Measurements from ENCODE around the gene TM9SF1. TPM values are rescaled to one million over a fixed set of nuclear protein-coding genes. Genes with fewer than 3 reads are reported as not detected.

Gene TM9SF1
- total and polyA plus RNA-seq, 10 donors, result 4.7 to 53.6 (median 34.5) TPM

DNA sequence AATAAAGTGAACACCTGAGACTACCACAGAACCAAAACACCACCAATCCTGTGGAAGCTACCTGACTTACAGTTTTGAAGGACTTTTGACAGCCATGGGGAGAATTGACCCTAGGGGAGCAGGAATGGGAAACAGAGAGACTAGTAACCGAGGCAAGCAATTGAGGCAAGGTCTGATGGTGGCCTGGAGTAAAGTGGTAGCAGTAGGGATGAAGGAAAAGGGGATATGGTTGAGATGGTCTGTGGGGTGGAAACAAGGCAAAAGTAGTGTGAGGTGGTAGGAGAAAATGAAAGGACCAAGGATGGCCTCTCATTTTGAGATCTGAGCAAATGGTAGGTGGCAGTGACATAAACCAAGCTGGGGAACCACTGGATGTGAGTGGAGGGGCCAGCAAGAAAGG, 38.4 kb downstream of the TM9SF1 start:
- Histone ChIP-seq H3K36me3 (peaks cover 0 to 91% (median 82%) of the 10 kb centered on the region in 6 donors), H3K4me1 (peaks cover 8 to 61% (median 33%) of the 10 kb centered on the region in 6 donors), H3K27me3 (replicated peaks in 1 of 7) (no peaks in the 10 kb centered on the region), H3K4me3 (no peak overlapping the region), H3K9me3 (no peaks in the 10 kb centered on the region), H3K27ac (peak overlapping the region in 7 of 8 donors; percentile 21 to 84 (median 69))
- TF ChIP-seq POLR2AphosphoS5 (IDR thresholded peaks at IDR 0.05) (no peak), POLR2A (IDR thresholded peaks at IDR 0.05) (no peak)
- TF ChIP-seq, protein P1, sequence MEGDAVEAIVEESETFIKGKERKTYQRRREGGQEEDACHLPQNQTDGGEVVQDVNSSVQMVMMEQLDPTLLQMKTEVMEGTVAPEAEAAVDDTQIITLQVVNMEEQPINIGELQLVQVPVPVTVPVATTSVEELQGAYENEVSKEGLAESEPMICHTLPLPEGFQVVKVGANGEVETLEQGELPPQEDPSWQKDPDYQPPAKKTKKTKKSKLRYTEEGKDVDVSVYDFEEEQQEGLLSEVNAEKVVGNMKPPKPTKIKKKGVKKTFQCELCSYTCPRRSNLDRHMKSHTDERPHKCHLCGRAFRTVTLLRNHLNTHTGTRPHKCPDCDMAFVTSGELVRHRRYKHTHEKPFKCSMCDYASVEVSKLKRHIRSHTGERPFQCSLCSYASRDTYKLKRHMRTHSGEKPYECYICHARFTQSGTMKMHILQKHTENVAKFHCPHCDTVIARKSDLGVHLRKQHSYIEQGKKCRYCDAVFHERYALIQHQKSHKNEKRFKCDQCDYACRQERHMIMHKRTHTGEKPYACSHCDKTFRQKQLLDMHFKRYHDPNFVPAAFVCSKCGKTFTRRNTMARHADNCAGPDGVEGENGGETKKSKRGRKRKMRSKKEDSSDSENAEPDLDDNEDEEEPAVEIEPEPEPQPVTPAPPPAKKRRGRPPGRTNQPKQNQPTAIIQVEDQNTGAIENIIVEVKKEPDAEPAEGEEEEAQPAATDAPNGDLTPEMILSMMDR (IDR thresholded peaks at IDR 0.05 in 8 of 11, conservative IDR thresholded peaks at IDR 0.05 in 3 of 11), result no peak
- no peak for DNase-seq
- intact Hi-C loops (cut with DNase I; ENCODE audit: low total_unique reads), result no loop called here
- 86 to 93% (median 87%) methylated on average over 1 of the region's 1 CpG for WGBS, 5 donors

DNA sequence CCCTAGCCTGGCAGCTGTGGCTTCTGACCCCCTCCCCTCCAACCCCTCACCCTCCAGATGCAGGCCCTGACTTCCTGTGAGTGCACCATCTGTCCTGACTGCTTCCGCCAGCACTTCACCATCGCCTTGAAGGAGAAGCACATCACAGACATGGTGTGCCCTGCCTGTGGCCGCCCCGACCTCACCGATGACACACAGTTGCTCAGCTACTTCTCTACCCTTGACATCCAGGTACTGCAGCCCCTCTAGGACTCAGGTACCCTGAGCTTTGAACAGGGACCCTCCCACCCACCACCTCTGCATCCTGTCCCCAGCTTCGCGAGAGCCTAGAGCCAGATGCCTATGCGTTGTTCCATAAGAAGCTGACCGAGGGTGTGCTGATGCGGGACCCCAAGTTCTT, 40.1 kb downstream of the TM9SF1 start:
- peaks cover 6 to 100% (median 93%) of the 10 kb centered on the region in 6 donors for H3K36me3 ChIP-seq
- no peaks in the 10 kb centered on the region for H3K9me3 ChIP-seq
- H3K27ac ChIP-seq, result peak overlapping the region in 6 of 8 donors; percentile 64 to 84 (median 69)
- peak; percentile 54 for DNase-seq
- TF ChIP-seq POLR2AphosphoS5 (IDR thresholded peaks at IDR 0.05) (peak in 2 of 3 donors; percentile 22 to 35), POLR2A (IDR thresholded peaks at IDR 0.05) (no peak)
- WGBS, 5 donors, result 89 to 93% (median 91%) methylated on average over 10 of the region's 10 CpGs
- H3K27me3 ChIP-seq (replicated peaks in 1 of 7), result no peaks in the 10 kb centered on the region
- H3K4me1 ChIP-seq, result peaks cover 0 to 65% (median 31%) of the 10 kb centered on the region in 6 donors
- intact Hi-C loops (cut with DNase I; ENCODE audit: low total_unique reads), result no loop called here
- H3K4me3 ChIP-seq, result no peak overlapping the region

DNA sequence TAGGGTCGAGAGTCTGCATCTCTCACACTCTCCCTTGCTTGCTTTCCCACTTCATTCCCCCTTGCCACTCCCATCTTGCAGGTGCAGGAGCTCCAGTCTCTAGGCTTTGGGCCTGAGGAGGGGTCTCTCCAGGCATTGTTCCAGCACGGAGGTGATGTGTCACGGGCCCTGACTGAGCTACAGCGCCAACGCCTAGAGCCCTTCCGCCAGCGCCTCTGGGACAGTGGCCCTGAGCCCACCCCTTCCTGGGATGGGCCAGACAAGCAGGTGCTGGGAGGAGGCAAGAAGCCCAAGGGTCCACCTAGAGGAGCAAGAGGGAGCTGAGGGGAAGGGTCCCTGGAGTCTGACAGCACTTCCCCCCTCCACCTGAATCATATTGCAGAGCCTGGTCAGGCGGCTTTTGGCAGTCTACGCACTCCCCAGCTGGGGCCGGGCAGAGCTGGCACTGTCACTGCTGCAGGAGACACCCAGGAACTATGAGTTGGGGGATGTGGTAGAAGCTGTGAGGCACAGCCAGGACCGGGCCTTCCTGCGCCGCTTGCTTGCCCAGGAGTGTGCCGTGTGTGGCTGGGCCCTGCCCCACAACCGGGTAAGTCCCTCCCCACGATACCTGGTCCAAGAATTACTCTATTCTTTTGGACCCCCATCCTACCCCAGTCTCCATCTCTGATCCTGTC, 43.7 kb downstream of the TM9SF1 start:
- no peak overlapping the region for H3K4me3 ChIP-seq
- H3K9me3 ChIP-seq, result no peaks in the 10 kb centered on the region
- TF ChIP-seq, protein P1 (IDR thresholded peaks at IDR 0.05 in 8 of 11, conservative IDR thresholded peaks at IDR 0.05 in 3 of 11), result no peak
- peak in 1 of 3 donors; percentile 27 for TF ChIP-seq POLR2AphosphoS5 (IDR thresholded peaks at IDR 0.05)
- no peak for TF ChIP-seq POLR2A (IDR thresholded peaks at IDR 0.05)
- intact Hi-C loops (cut with DNase I; ENCODE audit: low total_unique reads), result no loop called here
- H3K36me3 ChIP-seq, result peaks cover 9 to 84% (median 80%) of the 10 kb centered on the region in 6 donors
- H3K27ac ChIP-seq, result peak overlapping the region in 1 of 8 donors; percentile 18
- no peaks in the 10 kb centered on the region for H3K27me3 ChIP-seq (replicated peaks in 1 of 7)
- DNase-seq, result no peak
- 87 to 96% (median 93%) methylated on average over 11 to 16 of the region's 16 CpGs for WGBS, 5 donors
- H3K4me1 ChIP-seq, result peaks cover 9 to 62% (median 36%) of the 10 kb centered on the region in 6 donors

DNA sequence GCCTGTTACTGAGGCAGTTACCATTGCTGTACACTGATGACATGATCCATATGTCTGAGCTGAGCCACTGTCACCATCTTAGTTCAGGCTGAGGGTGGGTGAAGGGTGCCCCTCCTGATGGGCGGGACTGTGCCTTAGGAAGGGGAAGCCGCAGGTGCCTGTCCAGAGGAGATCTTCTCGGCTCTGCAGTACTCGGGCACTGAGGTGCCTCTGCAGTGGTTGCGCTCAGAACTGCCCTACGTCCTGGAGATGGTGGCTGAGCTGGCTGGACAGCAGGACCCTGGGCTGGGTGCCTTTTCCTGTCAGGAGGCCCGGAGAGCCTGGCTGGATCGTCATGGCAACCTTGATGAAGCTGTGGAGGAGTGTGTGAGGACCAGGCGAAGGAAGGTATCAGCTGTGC, 44.2 kb downstream of the TM9SF1 start:
- Histone ChIP-seq H3K4me3 (no peak overlapping the region), H3K27ac (peak overlapping the region in 2 of 8 donors; percentile 18 to 36), H3K9me3 (no peaks in the 10 kb centered on the region), H3K36me3 (peaks cover 9 to 78% (median 74%) of the 10 kb centered on the region in 6 donors), H3K27me3 (replicated peaks in 1 of 7) (no peaks in the 10 kb centered on the region), H3K4me1 (peaks cover 9 to 61% (median 37%) of the 10 kb centered on the region in 6 donors)
- intact Hi-C loops (cut with DNase I; ENCODE audit: low total_unique reads), result no loop called here
- DNase-seq, result no peak
- WGBS, 5 donors, result 89 to 96% (median 90%) methylated on average over 6 to 9 of the region's 9 CpGs
- TF ChIP-seq POLR2AphosphoS5 (IDR thresholded peaks at IDR 0.05), result no peak
- TF ChIP-seq, protein P1 (IDR thresholded peaks at IDR 0.05 in 8 of 11, conservative IDR thresholded peaks at IDR 0.05 in 3 of 11), result no peak
- TF ChIP-seq POLR2A (IDR thresholded peaks at IDR 0.05), result no peak
